GM18498 (cell line): ENCODE results near the gene PITX3.

ENCODE experiments used
- ATAC-seq: cut with Tn5 transposase; IDR thresholded peaks from one replicate; pipeline ENCODE4 v1.9.1; 2021; ENCODE audit warnings: mild to moderate bottlenecking, moderate library complexity; ENCODE audit not compliant: unreplicated experiment

PITX3 gene

DNA sequence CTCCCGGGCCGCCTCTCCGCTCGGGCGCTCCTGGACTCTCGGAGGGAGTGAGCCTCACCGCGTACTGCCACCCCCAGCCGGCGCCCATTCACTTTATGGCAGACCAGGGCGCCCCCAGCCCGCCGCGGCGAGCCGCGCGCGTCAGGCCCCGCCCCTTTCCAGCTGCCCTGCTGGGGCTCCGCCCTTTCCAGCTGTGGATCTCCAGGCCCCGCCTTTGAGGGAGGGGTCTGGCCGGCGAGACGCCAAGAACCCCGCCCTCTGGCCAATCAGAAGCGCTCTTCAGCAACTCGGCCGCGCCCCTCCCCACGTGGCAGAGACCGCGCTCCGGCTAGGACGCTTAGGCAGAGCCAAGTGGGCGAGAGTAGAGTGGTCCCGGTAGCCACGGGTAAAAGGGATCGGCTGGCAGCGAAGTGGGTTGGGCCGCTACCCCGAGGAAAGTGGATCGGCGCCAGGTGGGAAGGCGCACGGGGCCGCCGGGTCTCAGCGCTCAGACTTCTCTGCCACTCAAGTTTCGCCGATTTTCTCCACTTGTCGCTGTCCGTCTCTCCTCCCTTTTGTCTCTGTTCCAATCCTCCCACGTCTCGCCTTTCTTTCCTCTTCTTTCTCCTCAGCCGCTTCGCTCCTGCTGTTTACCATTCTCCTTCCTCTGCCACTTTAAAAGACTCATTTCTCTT is at the start of gene PITX3:
TSS of gene PITX3 (minus strand) at position 69 of the 674 bp plus-strand sequence. CDS start 9,432 bp downstream, outside the sequence.
- peak; percentile 34 for ATAC-seq

DNA sequence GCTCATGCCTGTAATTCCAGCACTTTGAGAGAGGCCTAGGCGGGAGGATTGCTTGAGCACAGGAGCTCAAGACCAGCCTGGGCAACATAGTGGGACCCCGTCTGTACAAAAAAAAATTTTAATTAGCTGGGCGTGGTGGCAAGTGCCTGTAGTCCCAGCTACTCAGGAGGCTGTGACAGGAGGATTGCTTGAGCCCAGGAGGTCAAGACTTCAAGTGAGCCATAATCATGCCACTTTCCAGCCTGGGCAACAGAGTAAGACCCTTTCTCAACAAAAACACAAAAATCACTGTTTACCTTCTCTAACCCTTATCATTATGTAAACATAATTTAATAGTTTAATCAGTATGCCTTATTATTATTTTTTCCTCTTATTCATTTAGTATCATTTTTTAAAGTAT is 48.5 kb upstream of the PITX3 start:
- no peak for ATAC-seq

DNA sequence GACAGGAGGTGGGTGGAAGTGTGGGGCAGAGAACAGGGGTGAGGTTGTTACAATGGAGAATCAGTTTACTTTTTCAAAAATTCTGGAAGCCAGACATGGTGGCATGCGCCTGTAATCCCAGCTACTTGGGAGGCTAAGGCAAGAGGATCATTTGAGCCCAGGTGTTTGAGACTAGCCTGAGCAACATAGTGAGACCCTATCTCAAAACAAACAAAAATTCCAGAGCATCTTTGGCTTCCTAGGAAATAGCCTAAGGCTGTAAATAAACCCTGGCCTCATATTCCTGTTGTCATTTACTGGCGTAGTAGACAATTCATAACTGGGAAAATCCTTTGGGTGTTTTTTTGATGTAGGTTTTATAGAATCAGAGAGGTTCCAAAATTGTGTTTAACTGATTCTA is 48.0 kb upstream of the PITX3 start:
- ATAC-seq, result no peak

DNA sequence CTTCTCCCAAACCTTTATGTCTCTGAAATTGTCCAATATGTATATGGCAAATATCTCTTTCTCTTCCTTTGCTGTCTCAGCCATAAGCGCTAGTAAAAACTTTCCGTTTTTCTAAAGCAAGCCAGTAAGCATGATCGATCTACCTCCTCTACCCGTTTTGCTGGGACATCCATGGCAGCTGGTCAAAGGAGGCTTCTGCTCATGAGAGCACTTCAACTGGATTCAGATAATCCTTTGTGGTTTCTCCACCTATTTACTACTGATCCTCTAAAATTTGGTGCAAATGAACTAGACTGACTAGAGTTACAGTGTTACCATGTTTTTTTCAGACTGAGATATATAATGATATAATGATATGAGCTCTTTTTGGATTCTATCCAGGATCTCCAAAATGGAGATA is 46.7 kb upstream of the PITX3 start:
- ATAC-seq, result no peak

DNA sequence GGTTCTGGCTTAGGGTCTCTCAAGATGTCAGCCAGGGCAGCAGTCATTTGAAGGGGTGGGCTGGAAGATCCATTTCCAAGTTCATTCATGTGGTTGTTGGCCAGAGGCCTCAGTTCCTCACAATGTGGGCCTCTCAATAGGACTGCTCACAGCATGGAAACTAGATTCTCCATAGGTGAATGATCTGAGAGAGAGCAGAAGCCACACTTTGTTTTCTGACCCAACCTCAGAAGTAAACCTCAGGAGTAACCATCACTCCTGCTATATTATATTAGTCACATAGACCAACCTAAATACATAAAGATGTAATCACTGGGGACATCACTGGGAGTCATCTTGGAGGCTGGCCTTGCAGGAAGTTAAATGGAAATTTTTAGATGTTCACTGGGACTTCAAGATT is 46.2 kb upstream of the PITX3 start:
- no peak for ATAC-seq

DNA sequence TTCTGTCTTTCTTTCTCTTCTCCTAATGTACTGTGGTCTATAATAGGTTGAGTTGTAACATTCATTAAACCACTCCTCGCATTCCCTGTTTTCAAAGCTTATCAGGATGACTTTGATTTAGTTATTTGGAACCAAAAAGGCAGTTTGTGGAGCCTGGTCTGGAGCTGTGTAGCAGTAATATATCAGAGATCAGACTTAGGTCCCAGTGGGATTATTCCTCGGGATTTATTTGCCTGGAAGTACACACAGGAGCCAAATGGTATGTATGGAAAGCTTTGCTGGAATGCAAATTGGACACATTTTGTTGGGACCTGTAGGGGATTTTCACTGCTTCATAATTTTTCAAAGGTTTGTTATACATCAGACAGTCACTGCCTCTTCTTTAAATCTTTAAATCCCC is 44.9 kb upstream of the PITX3 start:
- no peak for ATAC-seq

DNA sequence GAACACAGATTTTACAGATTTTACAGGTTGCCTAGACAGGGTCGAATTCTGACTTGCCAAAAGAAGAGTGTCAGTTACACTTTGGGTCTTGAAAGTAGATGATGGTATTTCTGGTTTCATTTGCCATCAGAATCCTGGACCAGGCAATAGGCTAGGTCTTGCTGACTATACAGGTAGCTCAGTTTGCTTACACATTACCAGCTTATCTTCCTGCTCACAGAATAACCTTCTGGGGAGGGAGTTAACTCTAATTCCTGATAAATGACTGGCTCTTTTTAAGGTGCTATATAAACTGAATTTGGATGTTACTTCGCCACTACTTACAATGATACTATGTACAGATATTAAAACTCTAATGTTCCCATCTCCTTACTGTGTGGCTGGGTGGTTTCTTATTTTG is 43.8 kb upstream of the PITX3 start:
- ATAC-seq, result no peak

DNA sequence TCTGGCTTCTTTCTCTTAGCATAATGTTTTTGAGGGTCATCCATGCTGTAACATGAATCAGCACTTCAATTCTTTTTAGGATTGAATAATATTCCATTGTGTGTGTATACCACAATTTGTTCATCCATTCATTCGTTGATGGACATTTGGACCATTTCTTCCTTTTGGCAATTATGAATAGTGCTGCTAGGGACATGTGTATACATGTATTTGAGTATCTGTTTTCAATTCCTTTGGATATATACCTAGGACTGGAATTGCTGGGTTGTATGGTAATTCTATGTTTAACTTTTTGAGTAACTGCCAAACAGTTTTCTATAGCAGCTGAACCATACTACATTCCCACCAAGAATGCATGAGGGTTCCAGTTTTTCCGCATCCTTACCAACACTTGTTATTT is 43.2 kb upstream of the PITX3 start:
- ATAC-seq, result no peak

DNA sequence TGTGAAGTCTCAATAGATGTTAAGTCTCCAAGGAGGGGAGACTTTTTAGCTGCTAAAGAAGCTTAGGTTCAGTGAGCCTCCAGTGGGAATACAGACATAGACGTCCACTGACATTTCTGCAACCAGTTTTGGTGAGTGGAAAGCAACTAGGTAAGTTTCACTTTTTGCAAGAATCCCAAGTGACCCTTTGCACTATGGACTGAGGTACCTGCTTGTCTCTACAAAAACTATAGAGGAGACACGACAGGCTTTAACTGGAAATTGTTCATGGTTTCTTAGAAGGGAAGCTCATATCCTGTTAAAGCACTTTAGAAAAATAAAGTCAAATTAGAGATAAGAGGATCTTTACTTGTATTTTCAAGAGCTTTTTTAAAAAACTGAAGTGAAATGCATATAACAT is 42.6 kb upstream of the PITX3 start:
- ATAC-seq, result no peak

DNA sequence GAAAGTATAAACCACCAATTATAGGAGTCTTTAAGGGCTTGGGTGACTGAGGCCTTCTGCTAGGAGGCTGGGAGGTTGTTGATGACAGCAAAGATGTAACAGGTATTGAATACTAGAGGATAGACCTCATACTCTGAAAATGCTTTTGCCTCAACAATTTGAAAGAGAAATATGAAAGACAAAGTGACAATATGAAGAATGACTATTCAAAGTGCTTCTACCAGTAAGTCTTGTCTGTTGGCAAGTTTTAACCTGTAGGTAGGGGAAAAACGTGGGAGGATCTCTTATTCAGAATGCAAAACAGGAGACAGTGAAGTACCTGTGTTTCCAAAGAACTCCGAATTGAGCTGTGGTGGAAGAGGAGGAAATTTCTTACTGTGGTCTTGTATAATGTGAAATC is 42.2 kb upstream of the PITX3 start:
- no peak for ATAC-seq

DNA sequence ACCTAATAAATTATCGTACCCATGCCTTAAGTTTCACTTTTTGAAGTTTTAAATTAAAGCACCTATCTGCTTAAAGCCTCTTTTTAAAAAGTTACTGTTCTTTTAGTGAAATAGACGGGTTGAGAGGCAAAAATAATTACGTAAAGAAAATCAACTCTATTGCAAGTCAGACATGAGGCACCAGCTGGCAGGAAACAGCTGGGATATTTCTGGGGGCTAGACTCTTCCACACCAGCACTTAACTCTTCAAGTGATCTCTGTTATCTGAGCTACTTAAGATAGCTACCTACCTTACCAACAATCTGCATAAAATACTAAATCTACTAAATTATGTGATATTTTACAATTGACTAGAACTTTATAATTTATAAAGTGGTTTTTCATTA is 39.8 kb upstream of the PITX3 start:
- no peak for ATAC-seq

DNA sequence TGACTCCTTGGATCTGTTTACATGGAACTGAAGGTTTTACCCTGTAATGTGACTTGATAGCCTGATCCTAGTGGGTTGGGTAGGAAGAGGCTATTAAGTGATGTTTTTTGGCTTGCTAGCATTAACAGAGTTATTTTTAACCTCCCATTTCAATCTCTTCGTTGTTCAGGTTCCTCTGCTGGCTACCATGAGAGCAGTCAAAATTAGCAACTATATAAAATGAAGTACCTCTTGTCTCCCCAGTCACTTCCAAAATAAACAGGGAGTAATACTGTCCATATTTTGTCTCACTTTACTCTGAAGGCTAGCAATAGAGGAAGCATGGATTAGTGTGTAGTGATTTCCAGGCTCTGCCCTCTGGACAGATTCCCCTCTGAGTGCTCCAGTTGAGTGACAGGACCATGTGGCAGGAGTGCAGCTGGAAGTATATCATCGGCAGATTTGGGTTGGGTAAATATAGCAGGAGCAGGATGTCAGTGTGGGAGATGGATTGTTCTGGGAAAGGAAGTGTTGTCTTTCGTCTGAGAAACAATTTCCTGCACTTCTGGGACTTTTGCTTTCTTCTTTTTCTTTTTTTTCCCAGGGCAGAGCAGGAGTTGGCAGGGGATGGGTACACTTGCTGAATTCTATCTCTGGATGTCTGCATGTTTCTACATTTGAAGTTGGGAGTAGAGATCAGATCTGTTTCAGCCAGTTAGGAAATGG is 39.2 kb upstream of the PITX3 start:
- no peak for ATAC-seq

DNA sequence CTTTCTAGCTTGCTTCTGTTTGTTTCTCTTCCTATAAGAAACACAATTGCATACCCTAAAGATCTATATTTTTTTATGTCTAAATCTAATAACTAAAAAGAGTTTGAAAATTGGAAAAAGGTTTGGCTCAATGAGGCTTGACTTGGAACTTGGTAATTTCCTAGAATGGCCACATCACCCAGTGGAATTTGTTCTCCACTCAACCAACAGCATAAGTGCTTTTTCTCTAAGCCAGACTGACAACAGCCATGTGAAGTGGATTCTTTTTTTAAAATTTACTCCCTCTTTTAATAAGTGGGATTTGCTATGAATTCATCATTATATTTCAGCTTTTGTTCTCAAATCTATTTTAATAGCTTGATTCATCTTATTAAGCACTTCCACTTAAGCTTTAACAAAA is 37.8 kb upstream of the PITX3 start:
- ATAC-seq, result no peak

DNA sequence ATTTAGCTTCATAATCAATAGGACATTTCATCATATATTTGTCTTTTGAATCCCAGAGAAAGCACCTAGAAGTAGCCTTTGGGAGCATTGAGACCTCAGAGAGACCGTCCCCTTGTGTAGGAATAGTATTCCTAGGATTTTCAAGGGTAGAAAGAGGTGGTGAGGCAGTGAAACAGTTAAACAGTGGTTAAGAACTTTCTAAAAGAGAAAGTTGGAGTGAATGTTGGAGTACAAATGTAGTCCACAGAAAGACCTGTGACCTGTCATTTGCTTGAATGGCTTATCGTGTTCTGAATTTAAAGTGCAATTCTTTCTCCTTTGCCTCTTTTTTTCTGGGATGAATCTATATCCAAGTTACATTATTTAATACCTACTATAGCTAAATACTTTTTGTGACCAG is 34.0 kb upstream of the PITX3 start:
- no peak for ATAC-seq

DNA sequence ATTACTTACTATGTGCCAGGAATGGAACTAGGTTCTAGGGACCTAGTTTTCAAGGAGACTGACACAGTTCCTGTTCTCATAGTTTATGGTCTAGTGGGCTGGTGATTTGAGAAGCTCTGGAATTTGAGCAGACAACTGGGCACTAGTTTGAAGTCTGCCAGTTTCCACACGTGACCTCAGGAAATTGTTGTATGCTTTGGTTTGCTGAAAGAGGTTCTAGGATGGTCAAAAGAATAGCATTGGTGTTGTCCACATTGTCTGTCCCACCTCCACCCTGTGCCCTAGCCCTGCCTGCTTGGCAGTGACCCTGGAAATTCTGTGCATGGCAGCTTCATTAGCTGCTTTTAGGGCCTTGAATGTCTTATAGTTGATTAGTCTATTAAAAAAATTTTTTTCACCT is 32.8 kb upstream of the PITX3 start:
- ATAC-seq, result no peak

DNA sequence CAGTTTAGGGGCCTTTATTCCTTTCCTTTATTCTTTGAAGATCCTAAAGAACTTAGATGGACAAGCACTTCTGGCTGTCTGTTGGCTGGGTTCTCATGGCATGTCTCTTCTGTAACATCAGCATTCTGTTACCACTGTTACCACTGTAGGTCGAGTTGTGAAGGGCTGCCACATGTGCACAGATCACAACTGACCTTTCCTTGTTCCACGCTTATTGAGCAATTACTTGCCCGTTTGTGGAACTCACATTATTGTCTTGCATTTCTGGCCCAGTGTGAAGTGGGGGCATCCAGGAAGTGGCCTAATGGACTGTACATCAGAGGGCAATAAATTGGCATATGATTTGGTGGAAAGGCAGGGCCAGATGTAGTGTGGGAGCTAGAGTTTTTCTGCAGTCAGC is 27.7 kb upstream of the PITX3 start:
- no peak for ATAC-seq

DNA sequence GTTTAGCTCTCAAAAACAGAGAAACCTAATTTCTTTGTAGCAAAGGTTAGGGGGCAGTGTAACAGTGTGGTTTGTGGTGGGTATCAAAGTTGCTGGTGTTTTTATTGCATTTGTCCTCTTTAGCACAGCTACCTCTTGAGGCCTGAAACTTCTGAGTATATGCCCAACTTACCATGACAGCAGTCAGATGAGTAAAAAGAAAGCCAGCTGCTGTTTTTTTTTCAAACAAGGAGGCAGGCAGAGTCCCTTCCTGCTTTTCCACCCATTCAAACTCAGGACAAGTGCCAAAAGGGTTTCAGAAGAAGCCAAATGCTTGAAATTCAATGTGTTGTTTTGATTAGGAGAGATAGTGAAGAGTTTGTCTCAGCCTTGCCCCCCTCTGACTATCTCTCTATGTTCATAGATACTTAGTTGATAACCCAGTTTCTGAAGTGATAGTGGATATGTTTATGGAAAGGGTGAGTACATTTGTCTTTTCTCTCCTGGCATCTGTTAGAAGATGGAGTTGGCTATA is 27.1 kb upstream of the PITX3 start:
- ATAC-seq, result no peak

DNA sequence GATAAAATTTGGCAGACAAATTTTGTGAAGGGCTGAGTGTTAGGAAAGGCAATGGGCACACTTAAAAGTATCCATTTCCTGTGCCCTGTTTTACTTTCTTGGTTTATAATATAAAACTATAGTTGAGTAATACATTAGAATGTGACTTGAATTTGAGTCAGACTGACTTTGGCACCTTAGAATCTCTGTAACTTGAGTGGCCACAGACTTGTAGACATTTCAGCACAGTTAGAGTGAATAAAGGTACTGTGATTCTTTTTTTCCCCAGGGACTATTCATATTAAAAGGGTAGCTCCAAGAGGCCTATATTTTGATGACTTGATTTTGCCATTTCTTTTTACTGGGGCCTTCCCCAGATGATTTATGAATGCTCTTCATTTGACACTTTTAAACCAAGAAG is 26.4 kb upstream of the PITX3 start:
- ATAC-seq, result no peak

DNA sequence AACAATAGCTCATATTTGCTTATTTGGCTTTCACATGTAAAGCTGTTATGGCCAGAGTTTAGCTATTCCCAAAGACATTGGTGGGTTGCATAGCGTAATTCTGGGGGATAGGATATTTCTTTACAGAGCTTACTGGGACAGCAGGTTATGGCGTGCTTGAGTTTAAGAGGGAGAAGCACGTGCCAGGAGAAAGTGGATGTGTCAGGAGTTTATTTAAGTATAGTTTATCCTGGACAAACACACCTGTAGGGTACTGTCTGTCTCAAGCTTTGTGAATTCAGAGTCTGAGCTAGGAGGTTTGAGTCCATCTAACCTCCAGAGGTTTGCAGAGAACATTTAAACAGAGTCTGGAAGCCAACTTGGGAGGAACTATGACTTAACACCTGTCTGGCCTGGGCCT is 25.4 kb upstream of the PITX3 start:
- no peak for ATAC-seq

DNA sequence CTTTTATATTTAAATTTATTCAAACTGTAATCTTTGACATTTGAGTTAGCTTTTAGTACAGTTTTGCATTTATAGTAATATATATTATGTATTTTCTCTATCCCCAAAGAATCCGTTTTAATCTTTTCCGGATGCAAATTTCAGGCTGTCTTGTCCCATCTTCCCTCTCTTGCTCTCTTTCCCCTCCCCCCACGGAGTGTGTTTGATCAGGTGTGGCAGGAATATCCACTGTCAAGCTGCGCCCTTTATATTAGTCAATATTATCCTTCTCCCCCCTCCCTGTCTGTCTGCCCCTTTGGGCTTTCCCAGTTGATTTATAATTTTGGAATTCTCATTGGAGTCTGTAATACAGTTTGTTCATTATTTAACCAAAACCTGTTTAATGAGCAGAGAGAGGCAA is 23.1 kb upstream of the PITX3 start:
- no peak for ATAC-seq

DNA sequence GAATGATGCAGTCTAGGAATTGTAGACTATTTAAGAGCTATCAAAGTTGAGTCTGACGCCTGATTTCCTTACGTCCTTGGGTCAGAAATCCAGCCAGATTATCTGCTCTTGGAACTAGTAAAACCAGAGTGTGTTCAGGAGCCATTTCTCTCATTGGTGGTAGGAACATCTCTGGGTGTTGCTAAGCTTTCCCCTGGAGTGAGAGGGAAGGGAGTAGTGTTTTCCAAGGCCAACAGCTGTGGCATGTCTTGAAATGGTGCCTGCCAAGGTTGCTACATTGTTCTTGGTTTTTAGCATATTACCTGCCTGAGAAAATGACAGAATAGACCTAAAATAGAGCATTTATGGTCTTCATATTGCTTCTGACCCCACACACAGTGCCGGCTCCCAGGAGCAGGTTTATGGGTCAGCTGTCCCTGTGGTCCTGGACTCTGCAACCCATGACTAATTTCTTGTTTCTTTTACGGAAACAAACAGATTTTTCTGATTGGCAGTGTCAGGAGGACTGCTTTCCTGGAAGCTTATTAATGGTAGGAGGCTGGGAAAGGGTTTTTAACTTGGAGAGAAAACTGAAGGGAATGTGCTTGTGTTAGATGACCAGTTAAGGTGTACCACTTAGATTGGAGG is 21.5 kb upstream of the PITX3 start:
- no peak for ATAC-seq

DNA sequence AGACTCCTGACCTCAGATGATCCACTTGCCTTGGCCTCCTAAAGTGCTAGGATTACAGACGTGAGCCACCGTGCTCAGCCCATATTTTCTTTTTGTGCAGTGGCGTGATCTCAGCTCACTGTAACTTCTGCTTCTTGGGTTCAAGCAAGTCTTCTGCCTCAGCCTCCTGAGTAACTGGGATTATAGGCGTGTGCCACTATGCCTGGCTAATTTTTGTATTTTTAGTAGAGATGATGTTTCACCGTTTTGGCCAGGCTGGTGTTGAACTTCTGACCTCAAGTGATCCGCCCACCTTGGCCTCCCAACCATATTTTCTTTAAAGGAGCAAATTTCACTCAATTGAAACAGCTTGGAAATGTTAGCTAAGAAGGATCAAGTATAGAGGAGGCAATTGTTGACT is 20.5 kb upstream of the PITX3 start:
- no peak for ATAC-seq
